Smooth muscle cell of the coronary artery (primary cell): ENCODE results near the gene B4GALNT4. TPM values are rescaled to one million over a fixed set of nuclear protein-coding genes. Genes with fewer than 3 reads are reported as not detected.

Experiments
- total RNA-seq: library from RNA; depleted of rRNA; stranded (reverse); fragments of >200 nt; gene quantifications from 2 replicates; pipeline ENCODE4 v1.2.3, GENCODE V29; 2014; ENCODE audit warnings: low replicate concordance

The B4GALNT4 gene, protein sequence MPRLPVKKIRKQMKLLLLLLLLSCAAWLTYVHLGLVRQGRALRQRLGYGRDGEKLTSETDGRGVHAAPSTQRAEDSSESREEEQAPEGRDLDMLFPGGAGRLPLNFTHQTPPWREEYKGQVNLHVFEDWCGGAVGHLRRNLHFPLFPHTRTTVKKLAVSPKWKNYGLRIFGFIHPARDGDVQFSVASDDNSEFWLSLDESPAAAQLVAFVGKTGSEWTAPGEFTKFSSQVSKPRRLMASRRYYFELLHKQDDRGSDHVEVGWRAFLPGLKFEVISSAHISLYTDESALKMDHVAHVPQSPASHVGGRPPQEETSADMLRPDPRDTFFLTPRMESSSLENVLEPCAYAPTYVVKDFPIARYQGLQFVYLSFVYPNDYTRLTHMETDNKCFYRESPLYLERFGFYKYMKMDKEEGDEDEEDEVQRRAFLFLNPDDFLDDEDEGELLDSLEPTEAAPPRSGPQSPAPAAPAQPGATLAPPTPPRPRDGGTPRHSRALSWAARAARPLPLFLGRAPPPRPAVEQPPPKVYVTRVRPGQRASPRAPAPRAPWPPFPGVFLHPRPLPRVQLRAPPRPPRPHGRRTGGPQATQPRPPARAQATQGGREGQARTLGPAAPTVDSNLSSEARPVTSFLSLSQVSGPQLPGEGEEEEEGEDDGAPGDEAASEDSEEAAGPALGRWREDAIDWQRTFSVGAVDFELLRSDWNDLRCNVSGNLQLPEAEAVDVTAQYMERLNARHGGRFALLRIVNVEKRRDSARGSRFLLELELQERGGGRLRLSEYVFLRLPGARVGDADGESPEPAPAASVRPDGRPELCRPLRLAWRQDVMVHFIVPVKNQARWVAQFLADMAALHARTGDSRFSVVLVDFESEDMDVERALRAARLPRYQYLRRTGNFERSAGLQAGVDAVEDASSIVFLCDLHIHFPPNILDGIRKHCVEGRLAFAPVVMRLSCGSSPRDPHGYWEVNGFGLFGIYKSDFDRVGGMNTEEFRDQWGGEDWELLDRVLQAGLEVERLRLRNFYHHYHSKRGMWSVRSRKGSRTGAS
- 1.1 and 2.8 TPM in 2 replicates for total RNA-seq

DNA sequence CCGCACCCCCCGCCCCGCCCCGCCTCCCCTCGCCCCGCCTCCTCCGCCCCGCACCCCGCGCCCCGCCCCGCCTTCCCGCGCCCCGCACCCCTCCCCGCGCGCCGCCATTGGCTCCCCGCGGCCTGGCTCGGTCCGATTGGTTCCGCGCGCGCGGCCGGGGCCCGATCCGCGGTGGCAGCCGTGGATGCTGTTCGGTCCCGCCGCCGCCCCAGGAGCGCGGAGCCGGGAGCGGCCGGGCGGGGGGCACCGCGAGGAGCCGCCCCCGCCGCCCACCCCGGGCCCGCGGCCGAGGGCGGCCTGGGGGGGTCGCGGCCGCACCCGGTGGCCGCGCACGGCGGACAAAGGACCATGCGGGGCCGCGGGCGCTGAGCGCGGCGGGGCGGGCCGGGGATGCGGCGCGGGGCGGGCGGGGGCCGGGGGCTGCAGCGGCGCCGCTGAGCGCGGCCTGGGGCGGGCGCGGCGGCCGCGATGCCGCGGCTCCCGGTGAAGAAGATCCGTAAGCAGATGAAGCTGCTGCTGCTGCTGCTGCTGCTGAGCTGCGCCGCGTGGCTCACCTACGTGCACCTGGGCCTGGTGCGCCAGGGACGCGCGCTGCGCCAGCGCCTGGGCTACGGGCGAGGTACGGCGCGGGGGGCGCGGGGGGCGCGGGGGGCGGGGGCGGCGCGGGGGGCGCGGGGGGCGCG lies at the start of gene B4GALNT4:
Gene B4GALNT4, plus strand, starts transcription at position 164 of the 683 bp plus-strand sequence. Its CDS starts 305 bp downstream, at position 469.

DNA sequence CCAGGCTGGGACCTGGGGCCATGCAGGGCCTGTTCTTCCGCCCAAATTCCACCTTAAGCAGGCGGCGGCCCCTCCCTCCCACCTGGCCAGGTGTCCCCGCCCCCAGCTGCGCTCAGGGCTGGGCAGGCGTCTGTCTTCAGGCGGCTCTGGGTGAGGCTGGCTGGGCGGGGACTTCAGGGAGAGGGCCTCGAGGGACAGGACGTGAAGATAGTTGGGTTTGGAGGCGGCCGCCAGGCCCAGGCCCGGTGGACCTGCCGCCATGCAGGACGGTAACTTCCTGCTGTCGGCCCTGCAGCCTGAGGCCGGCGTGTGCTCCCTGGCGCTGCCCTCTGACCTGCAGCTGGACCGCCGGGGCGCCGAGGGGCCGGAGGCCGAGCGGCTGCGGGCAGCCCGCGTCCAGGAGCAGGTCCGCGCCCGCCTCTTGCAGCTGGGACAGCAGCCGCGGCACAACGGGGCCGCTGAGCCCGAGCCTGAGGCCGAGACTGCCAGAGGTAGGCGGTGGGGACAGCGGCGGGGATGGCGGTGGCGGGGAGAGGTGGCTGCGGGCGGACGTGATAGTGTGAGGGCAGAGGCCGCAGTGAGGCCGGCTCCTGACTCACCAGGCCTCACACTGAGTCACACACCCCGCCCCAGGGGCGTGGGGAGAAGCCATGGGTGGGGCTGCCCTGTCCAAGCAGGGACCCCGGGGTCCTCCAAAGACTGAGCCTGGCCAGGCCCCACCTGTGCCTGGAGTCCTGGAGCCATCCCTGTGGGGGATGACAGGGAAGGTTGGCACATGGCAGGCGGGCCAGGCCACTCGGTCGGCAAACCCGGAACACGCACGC lies 24.9 kb downstream of the B4GALNT4 start, which contains the start of gene PKP3:
Gene PKP3, plus strand, starts transcription at position 176 of the 824 bp plus-strand sequence. Its CDS starts 84 bp downstream, at position 260.

Other genes with a start within 250 kb of the B4GALNT4 start
- not detected in 2 replicates for gene SCGB1C1, start 176.4 kb upstream of the B4GALNT4 start, total RNA-seq
- 17.9 and 26.1 TPM in 2 replicates for gene BET1L, start 162.1 kb upstream of the B4GALNT4 start, total RNA-seq
- gene RIC8A, start 161.8 kb upstream of the B4GALNT4 start, total RNA-seq, result 185 and 189 TPM in 2 replicates
- 7.4 and 8.7 TPM in 2 replicates for gene SIRT3, start 133.2 kb upstream of the B4GALNT4 start, total RNA-seq
- 74.6 and 196 TPM in 2 replicates for gene PSMD13, start 132.5 kb upstream of the B4GALNT4 start, total RNA-seq
- not detected in 2 replicates for gene NLRP6, start 91.1 kb upstream of the B4GALNT4 start, total RNA-seq
- 8.8 and 12.3 TPM in 2 replicates for gene PGGHG, start 80.4 kb upstream of the B4GALNT4 start, total RNA-seq
- gene IFITM5, start 70.0 kb upstream of the B4GALNT4 start, total RNA-seq, result not detected in 2 replicates
- gene IFITM2, start 61.7 kb upstream of the B4GALNT4 start, total RNA-seq, result 63.3 and 214 TPM in 2 replicates
- 12.6 and 143 TPM in 2 replicates for gene IFITM1, start 55.5 kb upstream of the B4GALNT4 start, total RNA-seq
- 74.6 and 147 TPM in 2 replicates for gene IFITM3, start 48.6 kb upstream of the B4GALNT4 start, total RNA-seq
- 0.12 and 0.60 TPM in 2 replicates for gene PKP3, start 24.7 kb downstream of the B4GALNT4 start, total RNA-seq
- 5.7 and 17.8 TPM in 2 replicates for gene SIGIRR, start 45.5 kb downstream of the B4GALNT4 start, total RNA-seq
- gene ANO9, start 72.5 kb downstream of the B4GALNT4 start, total RNA-seq, result not detected in 2 replicates
- 26.9 and 49.1 TPM in 2 replicates for gene PTDSS2, start 80.8 kb downstream of the B4GALNT4 start, total RNA-seq
- 372 and 844 TPM in 2 replicates for gene RNH1, start 137.7 kb downstream of the B4GALNT4 start, total RNA-seq
- gene HRAS, start 166.1 kb downstream of the B4GALNT4 start, total RNA-seq, result 84.7 and 112 TPM in 2 replicates
- gene LRRC56, start 168.0 kb downstream of the B4GALNT4 start, total RNA-seq, result 0.23 TPM in 2 replicates
- 0.45 TPM in 1 of 2 replicates, not detected in the other for gene LMNTD2, start 191.2 kb downstream of the B4GALNT4 start, total RNA-seq
- gene RASSF7, start 191.5 kb downstream of the B4GALNT4 start, total RNA-seq, result 1.4 and 8.6 TPM in 2 replicates
- 16.6 and 19.2 TPM in 2 replicates for gene PHRF1, start 207.0 kb downstream of the B4GALNT4 start, total RNA-seq
- gene IRF7, start 246.5 kb downstream of the B4GALNT4 start, total RNA-seq, result 3.7 and 7.7 TPM in 2 replicates